Urothelium cell line (cell line): Measurements from ENCODE around the gene RAPGEF2.
"Not testable (repeated sequence)": the region's sequence is repeated elsewhere in the genome, so short reads cannot be mapped to it uniquely, and the experiment has no call there.

ENCODE experiments used
- DNase-seq: peaks from one replicate; pipeline ENCODE4 v3.0.0; 2011; ENCODE audit warnings: low spot score, mixed read lengths
- FAIRE-seq: peaks from 2 replicates; lab custom pipeline; 2011; peaks lifted over from hg19 to GRCh38; lab: Jason Lieb, UNC

The RAPGEF2 gene

DNA sequence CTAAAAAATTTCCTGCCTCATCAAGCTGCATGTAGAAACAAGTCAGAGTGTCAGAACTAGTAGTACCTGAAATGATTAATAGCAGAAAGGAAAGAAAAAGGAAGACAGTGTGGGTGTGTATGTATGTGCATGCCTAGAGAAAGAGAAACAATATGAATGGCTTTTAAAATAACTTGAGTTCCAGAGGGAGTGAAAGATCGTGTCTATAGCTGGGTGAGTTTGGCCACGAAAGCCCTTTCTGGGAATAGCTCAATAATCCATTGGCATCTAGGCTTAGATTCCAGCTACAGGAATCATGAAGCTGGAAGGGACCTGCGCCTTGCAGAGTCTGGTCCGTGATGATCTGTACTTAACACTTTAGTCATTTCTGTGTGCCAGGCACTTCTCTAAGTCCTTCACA lies 195.6 kb downstream of the RAPGEF2 start:
- DNase-seq (no peak), FAIRE-seq (no peak)

DNA sequence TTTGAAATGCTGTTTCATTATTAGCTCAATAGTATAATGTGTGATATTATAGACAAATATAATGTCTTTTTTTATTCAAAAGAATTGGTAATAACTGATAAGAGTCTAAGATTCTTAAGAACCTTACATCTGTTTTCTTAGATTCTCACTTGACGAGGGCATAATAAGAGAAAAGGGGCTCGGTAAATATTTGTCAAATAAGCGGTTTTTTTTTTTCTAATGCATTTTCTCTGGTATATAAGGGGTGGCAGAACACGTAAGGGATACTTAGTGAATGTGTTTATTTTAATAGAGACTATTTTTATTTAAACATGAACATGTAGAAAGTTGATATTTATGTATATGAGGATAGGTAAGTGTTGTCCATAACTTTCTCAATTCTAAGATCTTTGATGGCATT lies 200.6 kb downstream of the RAPGEF2 start:
- FAIRE-seq, result no peak
- DNase-seq, result no peak

DNA sequence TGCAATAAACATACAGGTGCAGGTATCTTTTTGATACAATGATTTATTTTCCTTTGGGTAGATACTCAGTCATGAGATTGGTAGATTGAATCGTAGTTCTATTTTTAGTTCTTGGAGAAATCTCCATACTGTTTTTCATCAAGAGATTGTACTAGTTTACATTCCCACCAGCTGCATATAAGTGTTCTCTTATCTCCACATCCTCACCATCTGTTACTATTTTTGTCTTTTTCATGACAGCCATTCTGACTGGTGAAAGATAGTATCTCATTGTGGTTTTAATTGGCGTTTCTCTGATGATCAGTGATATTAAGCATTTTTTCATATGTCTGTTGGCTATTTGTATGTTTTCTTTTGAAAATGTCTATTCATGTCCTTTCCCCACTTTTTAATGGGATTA lies 202.2 kb downstream of the RAPGEF2 start:
- no peak for FAIRE-seq
- no peak for DNase-seq

DNA sequence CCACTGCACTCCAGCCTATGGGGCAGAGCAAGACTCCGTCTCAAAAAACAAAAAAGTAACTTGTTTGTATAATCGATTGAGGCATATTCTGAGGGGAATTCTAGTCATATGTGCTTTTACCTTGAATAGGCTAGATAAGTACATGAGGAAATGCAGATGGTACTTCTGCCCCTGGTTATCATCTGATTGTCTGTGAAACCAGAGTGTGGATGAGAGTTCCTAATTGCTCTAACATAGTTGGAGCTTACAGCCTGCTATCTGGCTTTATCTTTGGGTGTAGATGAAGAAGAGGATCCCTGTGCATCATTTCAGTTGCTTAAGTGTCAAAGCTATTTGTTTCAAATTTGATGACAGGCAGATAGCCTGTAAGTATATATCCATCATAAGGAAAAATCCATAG lies 205.1 kb downstream of the RAPGEF2 start:
- FAIRE-seq (no peak), DNase-seq (no peak)

DNA sequence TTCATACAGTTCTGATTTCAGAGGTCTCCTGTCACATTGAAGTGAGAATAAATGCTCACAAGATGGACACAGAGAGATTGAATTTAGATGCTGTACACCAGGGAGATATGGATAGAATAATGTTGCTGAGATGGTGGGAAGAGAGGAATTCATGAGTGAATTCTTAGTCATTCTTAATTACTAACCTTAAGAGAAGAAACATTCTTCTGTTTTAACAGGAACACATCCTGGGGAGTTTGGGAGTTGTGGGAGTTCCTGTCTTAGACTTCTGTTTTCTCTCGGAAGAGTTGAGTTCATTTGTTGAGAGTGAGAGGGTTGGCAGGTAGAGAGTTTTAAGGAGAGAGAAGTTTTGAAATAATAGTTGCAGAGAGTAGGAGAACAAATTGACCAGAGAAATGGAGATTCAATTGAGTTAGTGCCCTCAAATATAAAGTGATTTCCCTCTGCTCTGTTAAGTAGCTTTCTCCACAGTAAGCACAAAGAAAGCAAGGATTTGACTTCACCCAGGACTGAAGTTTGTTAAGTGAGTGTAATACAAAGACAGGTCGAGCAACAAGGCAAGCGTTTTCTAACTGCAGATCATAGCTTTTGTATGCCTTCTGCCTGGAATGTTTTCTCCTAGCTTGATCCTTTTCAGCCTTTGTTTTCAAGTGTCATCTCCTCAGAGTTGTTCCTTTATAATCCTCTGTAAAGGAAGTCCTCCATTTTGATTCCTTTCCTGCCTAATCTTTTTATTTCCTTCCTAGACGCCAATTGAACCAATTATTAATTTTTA lies 205.9 kb downstream of the RAPGEF2 start:
- FAIRE-seq, result no peak
- no peak for DNase-seq

DNA sequence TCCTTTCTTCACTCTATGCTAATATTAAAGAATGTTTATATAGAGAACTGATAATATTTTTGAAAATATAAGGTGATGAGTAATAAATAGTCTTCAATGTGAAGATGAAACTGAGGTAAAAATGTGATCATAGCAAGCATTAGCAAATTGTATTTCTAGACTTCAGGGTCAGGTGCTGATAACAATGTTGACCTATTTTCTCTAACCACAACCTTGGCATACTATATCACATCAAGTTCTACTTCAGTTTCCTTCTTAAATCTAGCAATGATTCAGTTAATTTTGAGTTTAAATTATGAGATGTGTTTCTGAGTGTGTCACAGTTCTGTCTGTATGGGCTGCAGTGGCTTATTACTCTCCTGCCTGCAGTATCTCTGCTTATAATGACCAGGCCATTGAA lies 209.4 kb downstream of the RAPGEF2 start:
- DNase-seq, result no peak
- FAIRE-seq, result no peak

DNA sequence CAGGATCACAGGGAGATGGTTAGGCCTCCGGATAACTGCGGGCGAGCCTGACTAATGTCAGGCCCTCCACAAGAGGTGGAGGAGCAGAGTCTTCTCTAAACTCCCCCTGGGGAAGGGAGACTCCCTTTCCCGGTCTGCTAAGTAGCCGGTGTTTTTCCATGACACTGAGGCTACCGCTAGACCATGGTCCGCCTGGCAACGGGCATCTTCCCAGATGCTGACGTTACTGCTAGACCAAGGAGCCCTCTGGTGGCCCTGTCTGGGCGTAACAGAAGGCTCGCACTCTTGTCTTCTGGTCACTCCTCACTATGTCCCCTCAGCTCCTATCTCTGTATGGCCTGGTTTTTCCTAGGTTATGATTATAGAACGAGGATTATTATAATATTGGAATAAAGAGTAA lies 213.0 kb downstream of the RAPGEF2 start:
- FAIRE-seq, result not testable (repeated sequence)

DNA sequence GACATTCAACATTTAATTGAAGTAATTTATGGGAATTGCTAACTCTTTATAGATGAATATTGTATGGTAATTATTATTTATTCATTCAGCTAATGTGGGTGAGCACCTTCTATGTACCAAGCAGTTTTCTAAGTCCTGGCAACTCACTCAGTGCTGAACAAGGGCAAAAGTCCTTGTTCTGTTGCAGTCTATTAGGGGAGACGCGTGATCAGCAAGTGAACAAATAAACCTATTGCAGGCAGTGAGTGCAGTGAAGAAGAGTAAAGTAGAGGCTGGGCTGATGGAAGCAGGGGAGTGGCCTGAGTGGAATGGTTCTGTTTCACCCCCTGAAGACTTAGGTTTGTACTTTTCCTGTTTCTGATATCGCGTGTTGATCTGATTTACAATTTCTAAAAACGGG lies 214.3 kb downstream of the RAPGEF2 start:
- no peak for FAIRE-seq
- DNase-seq, result no peak

More for the DNA sequence above, 213.0 kb downstream of the RAPGEF2 start:
- DNase-seq, result not testable (repeated sequence)

DNA sequence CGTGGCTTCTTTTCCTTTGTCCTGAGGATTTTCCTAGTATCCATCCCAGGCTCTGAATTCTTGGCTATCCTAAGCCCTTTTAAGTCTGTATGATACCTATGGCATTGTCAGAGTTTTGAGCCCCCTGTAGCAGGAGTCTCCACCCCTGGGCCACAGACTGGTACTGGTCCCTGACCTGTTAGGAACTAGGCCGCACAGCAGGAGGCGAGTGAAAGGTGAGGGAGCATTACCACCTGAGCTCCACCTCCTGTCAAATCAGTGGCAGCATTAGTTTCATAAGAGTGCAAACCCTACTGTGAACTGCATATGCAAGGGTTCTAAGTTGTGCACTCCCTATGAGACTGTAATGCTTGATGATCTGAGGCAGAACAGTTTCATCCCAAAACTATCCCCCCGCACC lies 216.1 kb downstream of the RAPGEF2 start:
- no peak for DNase-seq
- FAIRE-seq, result no peak

DNA sequence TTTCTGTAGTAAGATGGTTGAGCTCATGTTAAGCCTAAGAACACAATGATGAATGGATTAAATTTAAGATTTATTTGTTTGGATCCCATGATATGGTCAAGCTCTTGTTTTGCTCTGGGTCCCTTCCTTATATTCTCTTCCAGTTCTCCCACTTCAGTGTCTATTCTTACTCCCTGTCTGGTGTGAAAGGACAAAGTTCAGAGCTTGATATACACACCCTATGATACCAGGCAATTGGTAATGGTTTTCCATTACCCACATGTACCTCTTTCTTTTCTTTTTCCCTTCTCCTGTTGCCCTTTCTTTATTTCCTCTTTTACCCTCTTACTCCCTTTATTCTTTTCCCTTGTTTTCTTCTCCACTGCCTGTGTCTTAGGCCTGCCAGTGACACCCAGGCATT lies 223.6 kb downstream of the RAPGEF2 start:
- FAIRE-seq (no peak), DNase-seq (no peak)

DNA sequence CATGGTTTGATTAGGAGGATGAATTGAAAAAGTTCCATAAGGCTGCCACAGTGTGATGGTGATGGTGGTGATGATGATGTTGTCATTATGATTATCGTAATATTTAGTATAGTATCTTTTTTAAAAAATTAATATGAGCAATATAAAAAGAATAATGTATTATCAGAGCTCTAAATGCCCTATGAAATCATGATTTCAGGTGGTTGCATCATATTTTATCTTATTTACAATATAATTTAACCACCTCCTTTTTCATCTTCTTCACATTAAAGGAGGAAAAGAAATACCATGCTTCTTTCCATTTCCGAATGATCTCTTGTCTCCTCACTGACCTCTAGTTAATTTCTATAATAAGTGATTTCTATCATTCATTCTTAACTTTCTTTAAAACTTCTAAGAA lies 225.9 kb downstream of the RAPGEF2 start:
- FAIRE-seq, result no peak

DNA sequence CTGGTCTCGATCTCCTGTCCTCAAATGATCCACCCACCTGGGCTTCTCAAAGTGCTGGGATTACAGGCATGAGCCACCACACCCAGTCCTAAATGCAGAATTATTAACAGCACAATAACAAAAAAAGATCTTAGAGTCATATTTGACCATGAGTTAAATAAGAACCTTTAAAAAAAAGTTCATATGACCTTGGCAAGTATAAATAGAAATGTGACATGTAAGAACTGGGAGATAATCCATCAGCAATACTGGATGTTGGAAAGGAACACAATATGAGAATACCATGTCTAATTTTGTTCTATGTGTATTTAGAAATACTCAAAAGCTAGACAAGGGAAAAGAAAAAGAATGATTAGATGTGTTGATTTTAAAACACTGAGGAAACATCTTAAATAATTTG lies 231.6 kb downstream of the RAPGEF2 start:
- DNase-seq, result no peak
- FAIRE-seq, result no peak

More for the DNA sequence above, 225.9 kb downstream of the RAPGEF2 start:
- no peak for DNase-seq

DNA sequence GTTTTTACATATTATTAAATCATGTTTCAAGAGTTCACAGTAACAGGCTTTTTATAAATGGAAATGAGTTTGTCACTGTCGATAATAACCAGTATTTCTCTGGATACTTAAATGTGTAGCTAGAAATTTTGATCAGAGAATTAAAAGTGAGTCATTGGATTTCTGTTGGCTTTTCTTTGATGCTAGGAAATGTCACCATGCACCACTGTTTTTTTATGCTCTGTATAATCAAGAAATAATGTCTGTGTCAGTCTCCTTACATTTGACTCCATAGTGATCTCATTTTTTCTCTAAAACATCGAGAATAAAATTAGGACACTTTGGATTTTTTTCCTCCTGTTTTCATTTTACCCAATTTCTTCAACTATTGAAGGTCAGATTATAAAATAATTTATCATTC lies 234.2 kb downstream of the RAPGEF2 start:
- FAIRE-seq, result no peak
- no peak for DNase-seq

DNA sequence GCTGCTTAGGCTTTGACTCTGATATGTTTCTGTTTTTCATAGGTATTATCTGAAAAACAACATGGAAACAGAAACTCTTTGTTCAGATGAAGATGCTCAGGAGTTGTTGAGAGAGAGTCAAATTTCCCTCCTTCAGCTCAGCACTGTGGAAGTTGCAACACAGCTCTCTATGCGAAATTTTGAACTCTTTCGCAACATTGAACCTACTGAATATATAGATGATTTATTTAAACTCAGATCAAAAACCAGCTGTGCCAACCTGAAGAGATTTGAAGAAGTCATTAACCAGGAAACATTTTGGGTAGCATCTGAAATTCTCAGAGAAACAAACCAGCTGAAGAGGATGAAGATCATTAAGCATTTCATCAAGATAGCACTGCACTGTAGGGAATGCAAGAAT lies 238.6 kb downstream of the RAPGEF2 start:
- FAIRE-seq, result no peak
- DNase-seq, result no peak

DNA sequence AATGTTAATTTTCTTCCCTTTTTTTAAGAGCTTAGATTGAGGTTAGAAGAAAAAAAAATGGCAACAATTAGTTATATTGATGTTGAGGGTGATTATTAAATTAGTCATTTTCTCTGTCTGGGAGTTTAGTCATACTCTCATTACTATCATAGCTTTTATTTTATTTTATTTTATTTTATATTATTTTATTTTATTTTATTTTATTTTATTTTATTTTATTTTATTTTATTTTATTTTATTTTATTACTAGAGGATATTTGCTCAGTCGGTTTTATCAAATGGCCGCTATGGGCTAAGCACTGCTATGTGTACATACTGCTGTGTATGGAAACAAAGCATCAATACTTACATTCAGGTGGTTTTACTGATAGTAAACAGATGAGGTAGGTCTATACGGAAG lies 239.5 kb downstream of the RAPGEF2 start:
- no peak for FAIRE-seq
- no peak for DNase-seq

DNA sequence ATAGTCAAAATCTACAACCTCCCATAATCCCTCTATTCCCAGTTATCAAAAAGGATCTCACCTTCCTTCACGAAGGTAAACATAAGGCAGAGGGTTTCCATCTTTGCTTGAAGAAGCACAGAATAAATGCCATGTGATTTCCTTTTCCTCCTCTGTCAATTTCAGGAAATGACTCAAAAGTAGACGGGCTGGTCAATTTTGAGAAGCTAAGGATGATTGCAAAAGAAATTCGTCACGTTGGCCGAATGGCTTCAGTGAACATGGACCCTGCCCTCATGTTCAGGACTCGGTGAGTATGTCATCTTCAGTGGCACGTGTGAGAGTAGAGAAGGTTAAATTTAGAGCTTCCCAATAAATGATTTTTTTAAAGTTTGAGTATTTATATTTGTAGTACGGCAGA lies 240.2 kb downstream of the RAPGEF2 start:
- DNase-seq (no peak), FAIRE-seq (no peak)

DNA sequence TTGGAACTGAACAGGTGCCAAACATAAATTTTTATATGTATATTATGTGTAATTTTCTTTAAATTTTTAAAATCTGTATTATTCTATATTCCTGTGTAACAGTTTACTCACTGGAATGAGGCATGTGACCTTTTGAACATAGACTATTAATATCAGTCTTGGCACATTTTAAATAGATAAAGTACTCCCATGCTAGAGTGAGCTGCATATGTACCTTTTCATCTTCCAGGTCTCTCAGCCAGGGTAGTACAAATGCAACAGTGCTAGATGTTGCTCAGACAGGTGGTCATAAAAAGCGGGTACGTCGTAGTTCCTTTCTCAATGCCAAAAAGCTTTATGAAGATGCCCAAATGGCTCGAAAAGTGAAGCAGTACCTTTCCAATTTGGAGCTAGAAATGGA lies 242.0 kb downstream of the RAPGEF2 start:
- no peak for DNase-seq
- no peak for FAIRE-seq

DNA sequence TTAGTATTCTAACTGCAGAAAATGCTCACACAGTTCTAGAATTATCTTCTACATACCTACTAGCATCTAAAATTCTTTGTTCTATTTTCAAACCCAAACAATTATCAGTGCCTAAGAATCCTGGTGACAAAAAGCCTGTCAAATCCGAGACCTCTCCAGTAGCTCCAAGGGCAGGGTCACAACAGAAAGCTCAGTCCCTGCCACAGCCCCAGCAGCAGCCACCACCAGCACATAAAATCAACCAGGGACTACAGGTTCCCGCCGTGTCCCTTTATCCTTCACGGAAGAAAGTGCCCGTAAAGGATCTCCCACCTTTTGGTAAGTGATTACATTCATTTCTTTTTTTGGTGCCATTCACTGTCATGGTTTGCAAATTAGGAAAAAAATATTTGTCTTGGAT lies 243.8 kb downstream of the RAPGEF2 start:
- DNase-seq, result no peak
- FAIRE-seq, result no peak

DNA sequence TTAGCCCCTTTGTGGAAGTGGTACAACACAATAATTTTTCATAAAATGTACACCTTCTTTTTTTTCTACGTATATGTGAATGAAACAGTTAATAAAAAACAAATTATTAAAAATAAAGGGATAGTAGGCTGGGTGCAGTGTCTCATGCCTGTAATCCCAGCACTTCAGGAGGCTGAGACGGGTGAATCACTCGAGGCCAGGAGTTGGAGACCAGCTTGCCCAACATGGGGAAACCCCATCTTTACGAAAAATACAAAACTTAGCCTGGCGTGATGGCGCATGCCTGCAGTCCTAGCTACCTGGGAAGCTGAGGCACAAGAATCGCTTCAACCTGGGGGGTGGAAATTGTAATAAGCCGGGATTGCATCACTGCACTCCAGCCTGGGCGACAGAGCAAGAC lies 244.9 kb downstream of the RAPGEF2 start:
- DNase-seq (no peak), FAIRE-seq (no peak)

DNA sequence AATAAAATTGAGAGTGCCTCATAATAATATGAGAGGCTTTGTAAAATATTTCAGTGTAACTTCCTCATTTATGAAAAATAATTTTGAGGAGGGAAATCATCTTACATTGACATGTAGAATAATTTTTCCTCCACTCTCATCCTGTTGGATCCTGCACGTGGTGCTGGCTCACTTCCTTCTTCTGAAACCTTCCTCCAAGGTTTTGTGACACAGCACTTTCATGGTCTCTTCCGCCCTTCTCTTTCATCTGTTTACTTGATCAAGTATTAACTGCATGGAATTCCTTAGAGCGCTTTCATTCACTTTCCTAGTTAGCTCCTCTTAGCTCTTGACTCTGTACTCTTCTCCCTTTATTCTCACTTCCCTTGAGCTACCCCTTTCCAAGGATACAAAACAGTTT lies 246.5 kb downstream of the RAPGEF2 start:
- no peak for DNase-seq
- FAIRE-seq, result no peak

DNA sequence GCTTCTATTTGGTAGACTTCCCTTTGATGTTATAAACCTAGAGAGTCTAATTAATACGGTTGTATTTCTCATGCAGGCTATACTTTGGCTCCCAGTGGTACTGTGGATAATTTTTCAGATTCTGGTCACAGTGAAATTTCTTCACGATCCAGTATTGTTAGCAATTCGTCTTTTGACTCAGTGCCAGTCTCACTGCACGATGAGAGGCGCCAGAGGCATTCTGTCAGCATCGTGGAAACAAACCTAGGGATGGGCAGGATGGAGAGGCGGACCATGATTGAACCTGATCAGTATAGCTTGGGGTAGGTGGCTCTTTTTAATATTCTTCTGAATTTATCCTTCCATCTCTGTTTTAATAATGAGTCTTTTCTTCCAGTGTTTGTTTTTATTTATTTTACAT lies 249.7 kb downstream of the RAPGEF2 start:
- no peak for FAIRE-seq
- no peak for DNase-seq

DNA sequence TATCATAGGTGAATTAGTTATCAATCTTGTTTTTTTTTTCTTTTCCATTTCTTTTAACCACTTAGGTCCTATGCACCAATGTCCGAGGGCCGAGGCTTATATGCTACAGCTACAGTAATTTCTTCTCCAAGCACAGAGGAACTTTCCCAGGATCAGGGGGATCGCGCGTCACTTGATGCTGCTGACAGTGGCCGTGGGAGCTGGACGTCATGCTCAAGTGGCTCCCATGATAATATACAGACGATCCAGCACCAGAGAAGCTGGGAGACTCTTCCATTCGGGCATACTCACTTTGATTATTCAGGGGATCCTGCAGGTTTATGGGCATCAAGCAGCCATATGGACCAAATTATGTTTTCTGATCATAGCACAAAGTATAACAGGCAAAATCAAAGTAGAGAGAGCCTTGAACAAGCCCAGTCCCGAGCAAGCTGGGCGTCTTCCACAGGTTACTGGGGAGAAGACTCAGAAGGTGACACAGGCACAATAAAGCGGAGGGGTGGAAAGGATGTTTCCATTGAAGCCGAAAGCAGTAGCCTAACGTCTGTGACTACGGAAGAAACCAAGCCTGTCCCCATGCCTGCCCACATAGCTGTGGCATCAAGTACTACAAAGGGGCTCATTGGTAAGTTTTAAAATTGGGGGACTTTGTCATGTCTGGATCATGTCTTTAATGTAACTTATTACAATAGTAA lies 250.7 kb downstream of the RAPGEF2 start:
- DNase-seq (no peak), FAIRE-seq (no peak)

DNA sequence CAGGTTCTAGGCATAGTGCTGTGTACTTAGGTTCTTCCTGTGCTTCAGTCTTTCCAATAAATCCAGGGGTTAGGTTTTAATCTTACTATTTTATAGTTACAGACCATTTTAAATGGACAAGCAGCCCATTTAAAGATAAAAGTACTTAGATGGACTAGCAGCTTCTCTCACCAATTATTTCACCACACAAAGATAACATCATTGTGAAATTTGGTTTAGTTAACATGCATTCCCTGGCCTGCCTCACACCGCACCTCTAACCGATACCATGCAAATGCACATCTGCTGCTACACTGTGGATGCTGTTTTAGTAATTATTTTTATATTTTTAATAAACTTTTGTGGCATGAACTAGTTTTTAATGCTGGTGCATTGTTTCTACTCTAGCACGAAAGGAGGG lies 252.6 kb downstream of the RAPGEF2 start:
- FAIRE-seq (no peak), DNase-seq (no peak)
